CD14-positive monocyte (primary cell): ENCODE results near the gene ANKS6. TPM values are rescaled to one million over a fixed set of nuclear protein-coding genes. Genes with fewer than 3 reads are reported as not detected.

Source experiments
- DNase-seq, 3 donors: peaks; one replicate each; pipeline ENCODE4 v3.0.0-alpha.2; 2011 to 2022
- H2AFZ ChIP-seq: 2 replicates; pipeline ENCODE4 v1.6.0; 2012; ENCODE audit warnings: mild to moderate bottlenecking, low read depth, low read length, inconsistent platforms; ENCODE audit not compliant: insufficient read depth, poor library complexity, severe bottlenecking
- H3K27ac ChIP-seq, 2 donors: 1 replicate in 1 of 2; 2 replicates in 1 of 2; pipeline ENCODE4 v1.5.1; 2012 to 2013; ENCODE audit warnings: low read length in 2 of 2, control low read depth in 1 of 2, inconsistent platforms in 1 of 2, low read depth in 1 of 2, mild to moderate bottlenecking in 1 of 2
- H3K27me3 ChIP-seq, 2 donors: one replicate each; pipeline versions ENCODE4 v1.6.0 to v1.6.1; 2011 to 2013; ENCODE audit warnings: low read length in 2 of 2; ENCODE audit not compliant: control insufficient read depth in 2 of 2, insufficient read depth in 2 of 2
- H3K36me3 ChIP-seq, 2 donors: replicated peaks in 1 of 2; 1 replicate in 1 of 2; 2 replicates in 1 of 2; pipeline versions ENCODE4 v1.5.1 to v1.6.1; 2012 to 2013; ENCODE audit warnings: low read length in 2 of 2, control low read depth in 1 of 2, inconsistent platforms in 1 of 2, mild to moderate bottlenecking in 1 of 2; ENCODE audit not compliant: insufficient read depth in 2 of 2, control insufficient read depth in 1 of 2
- H3K4me1 ChIP-seq, 2 donors: 1 replicate in 1 of 2; 2 replicates in 1 of 2; pipeline versions ENCODE4 v1.5.1 to v1.6.1; 2012 to 2013; ENCODE audit warnings: low read length in 2 of 2, control low read depth in 1 of 2, inconsistent platforms in 1 of 2, mild to moderate bottlenecking in 1 of 2, moderate library complexity in 1 of 2; ENCODE audit not compliant: insufficient read depth in 2 of 2, control insufficient read depth in 1 of 2
- H3K4me2 ChIP-seq: replicated peaks from 2 replicates; pipeline ENCODE3; 2012; ENCODE audit warnings: low read length, moderate library complexity, mild to moderate bottlenecking; ENCODE audit not compliant: poor library complexity, severe bottlenecking; ENCODE audit errors: extremely low read depth
- H3K4me3 ChIP-seq, 3 experiments: fragments of 200-600 bp in 1 of 3; sonication (generic) in 1 of 3; replicated peaks in 1 of 3; 1 replicate in 2 of 3; 2 replicates in 1 of 3; pipeline ENCODE4 v1.5.1; 2011 to 2013; ENCODE audit warnings: low read length in 3 of 3, mild to moderate bottlenecking in 3 of 3, control low read depth in 2 of 3, low read depth in 2 of 3, inconsistent platforms in 1 of 3, moderate library complexity in 1 of 3
- H3K79me2 ChIP-seq: 2 replicates; pipeline ENCODE4 v1.6.0; 2012; ENCODE audit warnings: mild to moderate bottlenecking, control low read depth, inconsistent platforms, low read length, moderate library complexity; ENCODE audit not compliant: insufficient read depth
- H3K9ac ChIP-seq: 2 replicates; pipeline ENCODE4 v1.6.0; 2017; ENCODE audit warnings: low read length, mild to moderate bottlenecking; ENCODE audit not compliant: insufficient read depth, poor library complexity, severe bottlenecking
- H3K9me3 ChIP-seq, 2 donors: replicated peaks in 1 of 2; 1 replicate in 1 of 2; 2 replicates in 1 of 2; pipeline versions ENCODE4 v1.5.1 to v1.6.1; 2012 to 2013; ENCODE audit warnings: low read length in 2 of 2, control low read depth in 1 of 2; ENCODE audit not compliant: control insufficient read depth in 1 of 2, insufficient read depth in 1 of 2
- H4K20me1 ChIP-seq: 2 replicates; pipeline ENCODE4 v1.6.0; 2012; ENCODE audit warnings: mild to moderate bottlenecking, low read length, control low read depth, moderate library complexity; ENCODE audit not compliant: insufficient read depth
- H3K27ac Mint-ChIP-seq, 7 donors: one replicate each; pipeline ENCODE4 v1.8.0; 2020; ENCODE audit warnings: mild to moderate bottlenecking in 7 of 7, mixed read lengths in 7 of 7, moderate library complexity in 6 of 7, inconsistent platforms in 2 of 7
- H3K27me3 Mint-ChIP-seq, 3 donors: one replicate each; pipeline ENCODE4 v1.8.0; 2021 to 2022; ENCODE audit warnings: low read depth in 3 of 3, mild to moderate bottlenecking in 3 of 3, mixed read lengths in 3 of 3, moderate library complexity in 3 of 3, inconsistent platforms in 1 of 3
- H3K36me3 Mint-ChIP-seq, 2 donors: one replicate each; pipeline ENCODE4 v1.8.0; 2020; ENCODE audit warnings: mixed read lengths in 2 of 2, inconsistent platforms in 1 of 2, mild to moderate bottlenecking in 1 of 2
- H3K4me1 Mint-ChIP-seq: one replicate; pipeline ENCODE4 v1.8.0; 2020; ENCODE audit warnings: mild to moderate bottlenecking, mixed read lengths
- H3K4me3 Mint-ChIP-seq, 2 donors: one replicate each; pipeline ENCODE4 v1.8.0; 2020; ENCODE audit warnings: mild to moderate bottlenecking in 2 of 2, mixed read lengths in 2 of 2, moderate library complexity in 1 of 2
- H3K9me3 Mint-ChIP-seq, 7 donors: one replicate each; pipeline ENCODE4 v1.8.0; 2020 to 2022; ENCODE audit warnings: mixed read lengths in 7 of 7, mild to moderate bottlenecking in 6 of 7, moderate library complexity in 6 of 7, inconsistent platforms in 2 of 7
- CTCF ChIP-seq: fragments of 200-600 bp; IDR thresholded peaks from one replicate; pipeline ENCODE4 v1.8.0; 2022; ENCODE audit warnings: antibody characterized with exemption, mild to moderate bottlenecking
- WGBS: methylation state at CpG from one replicate; pipeline ENCODE4 v1.1.5; 2013; ENCODE audit warnings: missing lambda C conversion rate; ENCODE audit not compliant: insufficient coverage; 5-methylcytosine and 5-hydroxymethylcytosine counted together
- intact Hi-C, 2 donors: fragments of 100-400 bp; cut with micrococcal nuclease; formaldehyde crosslinking; loops; one replicate each; pipeline versions ENCODE4 v1.15.0 to v1.15.1; 2023
- polyA plus RNA-seq, 3 donors: library from polyadenylated mRNA; depleted of rRNA in 1 of 3; unstranded in 2 of 3; stranded (reverse) in 1 of 3; fragments of 300-500 nt in 2 of 3; fragments of >200 nt in 1 of 3; fragmentation: Illumina TruSeq in 2 of 3; gene quantifications; 1 replicate in 2 of 3; 2 replicates in 1 of 3; pipeline ENCODE4 v1.2.3, GENCODE V29; 2012 to 2021

ANKS6 gene
- polyA plus RNA-seq, 3 donors: 0.20 to 1.5 (median 0.56) TPM

GRCh38 chr9:98791608-98792490 is 4.5 kb downstream of the ANKS6 start:
- Histone ChIP-seq H3K4me3 (no peak overlapping the region), H4K20me1 (no peaks in the 10 kb centered on the region), H2AFZ (no peak overlapping the region), H3K27me3 (peaks cover 5 to 13% of the 10 kb centered on the region in 2 donors), H3K9me3 (no peaks in the 10 kb centered on the region), H3K36me3 (no peaks in the 10 kb centered on the region), H3K9ac (no peak overlapping the region), H3K79me2 (no peaks in the 10 kb centered on the region), H3K4me2 (no peak overlapping the region), H3K27ac (no peak overlapping the region), H3K4me1 (peaks cover 5 to 17% of the 10 kb centered on the region in 2 donors)
- TF ChIP-seq CTCF: no peak
- H3K4me3 Mint-ChIP-seq: no peak overlapping the region
- DNase-seq: no peak
- H3K9me3 Mint-ChIP-seq: peaks cover 0 to 4% (median 0%) of the 10 kb centered on the region in 7 donors
- WGBS: 91% methylated on average over 16 of the region's 18 CpGs
- intact Hi-C loops: loop anchor here (2.0 to 5.0 kb wide), 4 partner anchors 255 to 480 kb away; no protein-coding TSS in a partner anchor
- peak overlapping the region in 1 of 7 donors; percentile 6 for H3K27ac Mint-ChIP-seq
- peaks cover 0 to 10% of the 10 kb centered on the region in 2 donors for H3K36me3 Mint-ChIP-seq
- peaks cover 15% of the 10 kb centered on the region for H3K4me1 Mint-ChIP-seq
- H3K27me3 Mint-ChIP-seq: peaks cover 15 to 21% (median 15%) of the 10 kb centered on the region in 3 donors

- Histone ChIP-seq H4K20me1 (no peaks in the 10 kb centered on the region), H3K36me3 (no peaks in the 10 kb centered on the region), H3K4me3 (no peak overlapping the region), H2AFZ (no peak overlapping the region), H3K4me1 (peaks cover 5 to 12% of the 10 kb centered on the region in 2 donors), H3K9ac (no peak overlapping the region), H3K4me2 (no peak overlapping the region), H3K9me3 (no peaks in the 10 kb centered on the region), H3K27me3 (peaks cover 5 to 13% of the 10 kb centered on the region in 2 donors), H3K27ac (no peak overlapping the region), H3K79me2 (no peaks in the 10 kb centered on the region)
- H3K9me3 Mint-ChIP-seq: peaks cover 0 to 4% (median 0%) of the 10 kb centered on the region in 7 donors
- H3K4me3 Mint-ChIP-seq: no peak overlapping the region
- peaks cover 0 to 10% of the 10 kb centered on the region in 2 donors for H3K36me3 Mint-ChIP-seq
- peaks cover 14% of the 10 kb centered on the region for H3K4me1 Mint-ChIP-seq
- peak; percentile 97 for TF ChIP-seq CTCF
- DNase-seq: peak; percentile 75 to 84 (median 80)
- intact Hi-C loops: loop anchor here (2.0 to 5.0 kb wide), 4 partner anchors 254 to 479 kb away; no protein-coding TSS in a partner anchor
- peaks cover 12 to 17% (median 15%) of the 10 kb centered on the region in 3 donors for H3K27me3 Mint-ChIP-seq
- H3K27ac Mint-ChIP-seq: peak overlapping the region in 4 of 7 donors; percentile 9 to 83 (median 26)
- WGBS: 92% methylated on average over 2 of the region's 10 CpGs
Measured at GRCh38 chr9:98790842-98791607, 5.3 kb downstream of the ANKS6 start.
